Neural crest cell (in vitro differentiated cells): ENCODE results near the gene PLD5. TPM values are rescaled to one million over a fixed set of nuclear protein-coding genes. Genes with fewer than 3 reads are reported as not detected.

ENCODE experiments used
- DNase-seq: peaks from one replicate; pipeline ENCODE4 v3.0.0; 2021; ENCODE audit warnings: low read depth, mixed read lengths, low spot score
- H3K27ac Mint-ChIP-seq: one replicate; pipeline ENCODE4 v1.8.0; 2021; ENCODE audit warnings: mild to moderate bottlenecking, mixed read lengths; ENCODE audit not compliant: unreplicated experiment
- H3K27me3 Mint-ChIP-seq: 2 replicates; pipeline ENCODE4 v1.8.0; 2021; ENCODE audit warnings: low read depth, mild to moderate bottlenecking, mixed read lengths
- H3K36me3 Mint-ChIP-seq: 2 replicates; pipeline ENCODE4 v1.8.0; 2021; ENCODE audit warnings: low read depth, mild to moderate bottlenecking, mixed read lengths
- H3K4me1 Mint-ChIP-seq: 2 replicates; pipeline ENCODE4 v1.8.0; 2021; ENCODE audit warnings: mixed read lengths
- H3K4me3 Mint-ChIP-seq: one replicate; pipeline ENCODE4 v1.8.0; 2021; ENCODE audit warnings: mild to moderate bottlenecking, mixed read lengths
- H3K9me3 Mint-ChIP-seq: 2 replicates; pipeline ENCODE4 v1.8.0; 2021; ENCODE audit warnings: mixed read lengths
- CTCF ChIP-seq: fragments of 200-600 bp; sonication (generic); conservative IDR thresholded peaks from 2 replicates; pipeline ENCODE4 v1.5.0; 2021; ENCODE audit warnings: antibody characterized with exemption, mild to moderate bottlenecking
- total RNA-seq: library from RNA; stranded (reverse); gene quantifications from 2 replicates; pipeline ENCODE4 v1.2.1, GENCODE V29; 2021

The PLD5 gene
- total RNA-seq, 1 donor from 2014 or later, result 1.1 TPM

- no peak overlapping the region for H3K4me3 Mint-ChIP-seq
- DNase-seq, result no peak
- H3K9me3 Mint-ChIP-seq, result no peaks in the 10 kb centered on the region
- no peak overlapping the region for H3K27ac Mint-ChIP-seq
- no peak for TF ChIP-seq CTCF
- H3K27me3 Mint-ChIP-seq, result no peaks in the 10 kb centered on the region
- H3K4me1 Mint-ChIP-seq, result peaks cover 5% of the 10 kb centered on the region
- H3K36me3 Mint-ChIP-seq, result no peaks in the 10 kb centered on the region
These were observed 31.8 kb upstream of the PLD5 start for GRCh38 chr1:242556276-242556675.

- Mint-ChIP-seq H3K27me3 (no peaks in the 10 kb centered on the region), H3K9me3 (no peaks in the 10 kb centered on the region), H3K36me3 (no peaks in the 10 kb centered on the region), H3K4me1 (peaks cover 1% of the 10 kb centered on the region), H3K27ac (no peak overlapping the region), H3K4me3 (no peak overlapping the region)
- no peak for DNase-seq
- no peak for TF ChIP-seq CTCF
These were observed 30.1 kb upstream of the PLD5 start for GRCh38 chr1:242554577-242554976.

GRCh38 chr1:242546849-242547729 lies 22.6 kb upstream of the PLD5 start:
- Mint-ChIP-seq H3K27me3 (no peaks in the 10 kb centered on the region), H3K36me3 (no peaks in the 10 kb centered on the region), H3K9me3 (no peaks in the 10 kb centered on the region), H3K4me1 (no peaks in the 10 kb centered on the region), H3K4me3 (no peak overlapping the region), H3K27ac (no peak overlapping the region)
- TF ChIP-seq CTCF, result no peak
- DNase-seq, result no peak

GRCh38 chr1:242546441-242546840 lies 21.9 kb upstream of the PLD5 start:
- Mint-ChIP-seq H3K27me3 (no peaks in the 10 kb centered on the region), H3K4me1 (no peaks in the 10 kb centered on the region), H3K36me3 (no peaks in the 10 kb centered on the region), H3K4me3 (no peak overlapping the region), H3K27ac (no peak overlapping the region), H3K9me3 (no peaks in the 10 kb centered on the region)
- TF ChIP-seq CTCF, result no peak
- no peak for DNase-seq

- no peaks in the 10 kb centered on the region for H3K27me3 Mint-ChIP-seq
- H3K4me3 Mint-ChIP-seq, result no peak overlapping the region
- TF ChIP-seq CTCF, result no peak
- no peak for DNase-seq
- no peaks in the 10 kb centered on the region for H3K9me3 Mint-ChIP-seq
- no peak overlapping the region for H3K27ac Mint-ChIP-seq
- H3K4me1 Mint-ChIP-seq, result no peaks in the 10 kb centered on the region
- no peaks in the 10 kb centered on the region for H3K36me3 Mint-ChIP-seq
These were observed 19.6 kb upstream of the PLD5 start for GRCh38 chr1:242544071-242544470.
